Smooth muscle cell of the brain vasculature (primary cell): ENCODE data around the gene CTBP2.

Experiments
- DNase-seq: peaks from one replicate; pipeline ENCODE4 v3.0.0-alpha.2; 2012; ENCODE audit warnings: low read depth, low spot score

Gene CTBP2

GRCh38 chr10:125010362-125010761, 150.0 kb downstream of the CTBP2 start:
- no peak for DNase-seq

DNA sequence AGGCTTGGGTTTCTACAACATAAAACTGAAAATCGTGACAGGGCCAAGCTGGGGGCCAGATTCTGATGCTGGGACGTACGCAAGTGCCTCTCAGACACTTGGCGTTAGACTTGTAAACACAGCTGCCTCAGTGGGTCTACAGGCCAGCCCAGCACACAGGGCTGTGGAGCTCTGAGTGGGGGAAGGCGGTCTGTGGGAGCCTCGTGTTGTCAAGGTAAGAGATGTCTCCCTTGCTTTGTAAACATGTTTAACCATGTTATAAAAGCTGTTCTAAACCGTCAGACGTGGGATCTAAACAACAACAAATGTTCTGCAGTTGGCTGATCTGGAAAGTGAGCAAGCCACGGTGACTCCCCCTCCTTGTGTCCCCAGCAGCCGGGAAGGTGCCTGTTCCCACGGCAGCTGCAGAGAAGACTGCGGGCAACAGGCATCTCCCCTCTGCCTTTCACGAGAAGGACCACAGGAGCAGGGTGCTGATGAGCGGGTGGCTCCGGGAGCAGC, 150.7 kb downstream of the CTBP2 start:
- DNase-seq: no peak

- DNase-seq: no peak
Observed at GRCh38 chr10:125008689-125009638, 151.4 kb downstream of the CTBP2 start.

GRCh38 chr10:125007436-125007835, 152.9 kb downstream of the CTBP2 start:
- DNase-seq: no peak

DNA sequence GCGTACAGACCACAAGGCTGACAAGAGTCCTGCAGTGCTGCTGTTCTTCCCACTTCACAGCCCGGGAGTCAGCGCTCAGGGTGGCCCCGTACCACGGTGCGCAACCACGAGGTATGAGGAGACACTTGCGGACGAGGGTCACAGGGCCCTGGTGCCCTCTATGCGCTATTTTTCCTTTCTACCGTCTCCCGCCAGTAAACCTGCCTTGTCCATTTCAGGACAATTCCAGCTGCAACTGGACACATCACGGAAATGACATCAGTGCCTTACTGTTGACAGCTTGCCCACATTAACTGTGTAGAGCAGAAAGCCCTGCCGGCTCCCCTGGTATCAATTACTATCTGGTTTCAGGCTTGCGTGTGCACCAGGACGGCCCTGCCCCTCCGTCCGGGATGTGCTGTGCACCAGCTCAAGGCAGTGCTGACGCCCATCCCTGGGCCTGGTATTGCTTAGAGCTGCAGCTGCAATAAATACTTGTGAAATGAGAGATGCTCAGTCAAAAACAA, 153.4 kb downstream of the CTBP2 start:
- peak; percentile 36 for DNase-seq

GRCh38 chr10:125006188-125006680, 154.1 kb downstream of the CTBP2 start:
- DNase-seq: no peak

DNA sequence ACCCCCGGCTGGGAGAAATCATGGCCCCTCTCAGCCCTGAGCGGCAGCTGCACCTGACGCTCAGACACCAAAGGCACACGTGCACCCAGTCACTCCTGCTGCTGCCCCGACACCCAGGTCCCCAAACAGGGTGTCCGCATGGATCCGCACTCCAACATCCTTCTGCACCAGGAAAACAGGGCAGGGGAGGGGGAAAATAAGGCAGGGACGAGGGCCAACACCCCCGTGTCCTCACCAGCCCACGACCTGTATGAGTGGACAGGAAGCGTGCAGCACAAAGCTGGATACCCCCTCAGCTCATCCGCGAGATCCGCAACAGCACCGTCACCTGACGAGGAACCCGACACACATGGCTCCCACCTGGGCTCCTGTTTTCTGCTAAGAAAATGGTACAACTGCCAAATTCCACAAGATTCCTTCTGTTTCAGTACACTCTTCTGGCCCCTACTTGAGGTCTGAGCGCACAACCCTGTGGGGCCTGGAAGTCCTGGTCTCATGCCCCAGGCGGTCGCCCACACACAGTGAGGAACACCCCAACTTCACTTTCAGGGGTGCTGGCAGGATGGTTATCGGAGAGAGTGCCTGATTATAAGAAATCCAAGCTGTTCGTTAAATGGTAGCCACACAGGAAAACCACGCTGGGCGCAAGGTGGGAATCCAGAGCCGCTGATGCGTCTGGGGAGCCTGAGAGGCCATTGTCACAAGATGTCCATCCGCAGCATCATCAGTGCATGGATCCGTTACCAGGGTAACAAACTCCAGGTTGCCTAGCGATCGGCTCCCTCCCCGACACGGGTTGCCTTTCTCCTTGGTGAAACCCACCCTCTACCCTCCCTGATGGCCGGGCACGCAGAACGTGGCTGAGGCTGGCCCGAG, 154.8 kb downstream of the CTBP2 start:
- DNase-seq: no peak

GRCh38 chr10:125004571-125005311, 155.6 kb downstream of the CTBP2 start:
- no peak for DNase-seq

DNA sequence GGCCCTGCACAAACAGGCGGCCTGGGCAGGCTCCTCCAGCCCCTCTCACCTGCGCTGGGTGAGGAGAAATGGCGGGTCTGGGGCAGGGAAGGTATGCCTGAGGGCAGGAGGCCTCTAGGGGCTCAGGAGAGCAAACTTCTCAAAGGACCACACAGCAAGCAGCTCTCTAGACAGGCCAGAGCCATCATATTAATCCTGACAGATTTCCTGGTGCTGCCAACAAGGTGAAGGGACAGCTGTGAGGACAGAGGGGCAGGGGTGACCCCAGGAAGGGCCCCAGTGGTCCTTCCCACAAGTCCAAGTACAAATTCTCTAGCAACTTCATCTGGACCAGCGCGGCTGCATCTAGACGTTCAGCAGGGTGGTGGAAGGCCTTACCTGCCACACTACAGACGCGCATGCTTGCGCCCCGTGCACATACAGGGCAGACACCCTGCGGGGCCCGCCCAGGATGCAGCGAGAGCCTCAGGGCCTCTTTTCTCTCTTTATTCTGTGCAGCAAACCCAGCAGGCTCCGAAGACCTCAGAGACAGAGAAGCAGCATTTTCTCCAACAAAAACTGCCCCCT, 156.4 kb downstream of the CTBP2 start:
- DNase-seq: no peak

GRCh38 chr10:125003146-125003900, 157.0 kb downstream of the CTBP2 start:
- no peak for DNase-seq

- no peak for DNase-seq
Observed at GRCh38 chr10:125002423-125003145, 157.8 kb downstream of the CTBP2 start.

GRCh38 chr10:125002047-125002422, 158.3 kb downstream of the CTBP2 start:
- DNase-seq: no peak

DNA sequence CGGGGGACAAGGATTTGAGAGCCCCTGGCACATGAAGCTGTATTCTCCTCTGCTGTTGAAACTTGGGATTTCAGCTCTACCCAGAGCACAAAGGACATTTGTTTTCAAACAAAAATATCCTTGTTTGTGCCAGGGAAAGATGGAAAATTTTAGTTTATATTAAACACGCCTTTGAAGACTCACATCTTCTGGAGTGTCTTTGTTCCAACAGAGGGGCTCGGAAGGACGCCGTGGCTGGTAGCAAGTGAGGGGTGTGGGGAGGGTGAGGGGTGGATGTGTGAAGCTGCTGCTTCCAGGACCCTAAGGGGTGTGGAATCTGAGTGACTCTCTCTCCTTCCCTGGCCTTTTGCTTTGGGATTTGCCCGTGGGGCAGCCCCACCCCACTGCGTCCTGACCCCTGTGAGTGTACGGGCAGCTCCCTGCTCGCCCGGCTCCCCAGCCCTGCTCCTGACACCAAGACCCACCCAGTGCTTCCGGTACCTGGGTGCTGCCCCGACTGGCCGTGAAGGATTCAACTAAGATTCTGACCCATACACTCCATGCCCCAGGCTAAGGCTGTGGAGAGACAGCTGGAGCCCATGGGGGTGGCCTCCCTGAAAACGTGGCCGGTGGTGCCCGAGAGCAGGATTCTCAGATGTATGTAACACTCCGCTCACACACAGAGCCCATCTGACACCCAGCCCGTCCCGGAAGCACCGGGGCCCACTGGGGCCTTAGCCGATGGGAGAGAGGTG, 158.9 kb downstream of the CTBP2 start:
- no peak for DNase-seq

GRCh38 chr10:125000366-125001312, 159.7 kb downstream of the CTBP2 start:
- DNase-seq: no peak

- DNase-seq: no peak
Observed at GRCh38 chr10:124999433-125000365, 160.7 kb downstream of the CTBP2 start.

DNA sequence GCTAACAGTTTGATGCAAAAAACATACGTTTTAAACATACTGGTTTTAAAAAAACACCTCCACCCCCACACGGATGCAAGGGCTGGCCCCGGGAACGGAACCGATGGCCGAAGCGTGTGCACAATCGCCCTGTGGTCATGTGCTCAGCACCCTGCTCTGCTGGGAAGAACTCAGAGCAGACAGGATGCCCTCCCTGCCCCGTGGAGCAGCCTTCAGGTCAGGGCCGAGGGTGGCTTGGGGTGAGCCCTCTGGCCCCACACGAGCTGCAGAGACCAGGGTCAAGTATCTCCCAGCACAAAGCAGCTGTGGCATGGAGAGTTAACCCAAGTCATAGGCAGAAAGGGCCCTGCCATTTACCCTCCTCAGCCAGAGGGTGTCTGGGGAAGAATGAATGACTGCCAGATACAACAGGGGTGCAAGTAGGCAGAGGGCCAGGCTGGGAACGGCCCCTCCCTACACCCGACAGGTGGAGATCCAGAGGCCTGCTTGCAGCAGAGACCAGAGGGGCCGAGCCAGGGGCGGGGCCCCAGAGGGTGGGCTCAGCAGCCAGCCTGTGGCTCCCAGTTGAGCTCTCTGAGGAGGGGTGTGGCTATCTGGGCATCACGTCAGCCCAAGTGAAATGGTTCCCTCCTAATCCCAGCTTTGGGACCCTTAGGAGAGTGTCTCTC, 161.6 kb downstream of the CTBP2 start:
- no peak for DNase-seq
